HepG2 (cell line): ENCODE measurements around the gene SEMA3F. TPM values are rescaled to one million over a fixed set of nuclear protein-coding genes. Genes with fewer than 3 reads are reported as not detected.
A peak's percentile ranks its signal among the peaks of the same experiment; 100 is the strongest.

ENCODE experiments used
- ARID4A ChIP-seq: sonication (generic); formaldehyde crosslinking; IDR thresholded peaks from 2 replicates; pipeline ENCODE4 v1.5.0; 2020; ENCODE audit warnings: mild to moderate bottlenecking, missing genetic modification reagents, borderline replicate concordance
- ATF3 ChIP-seq: sonication (generic); formaldehyde crosslinking; IDR thresholded peaks from 2 replicates; pipeline ENCODE4 v1.4.0; 2020; ENCODE audit warnings: missing genetic modification reagents
- CBFB ChIP-seq: sonication (generic); formaldehyde crosslinking; IDR thresholded peaks from 2 replicates; pipeline ENCODE4 v1.4.0; 2020; ENCODE audit warnings: missing genetic modification reagents
- CREBL2 ChIP-seq: sonication (generic); formaldehyde crosslinking; IDR thresholded peaks from 2 replicates; pipeline ENCODE4 v1.8.1; 2023; ENCODE audit warnings: missing genetic modification reagents, mild to moderate bottlenecking, borderline replicate concordance
- ELF1 ChIP-seq: sonication (generic); formaldehyde crosslinking; IDR thresholded peaks from 2 replicates; pipeline ENCODE4 v1.4.0; 2020; ENCODE audit warnings: missing genetic modification reagents
- FOSL2 ChIP-seq: sonication (generic); formaldehyde crosslinking; IDR thresholded peaks from 2 replicates; pipeline ENCODE4 v1.4.0; 2020; ENCODE audit warnings: missing genetic modification reagents
- HINFP ChIP-seq: sonication (generic); formaldehyde crosslinking; IDR thresholded peaks from 2 replicates; pipeline ENCODE4 v1.4.0; 2020; ENCODE audit warnings: low read depth, mild to moderate bottlenecking, missing genetic modification reagents
- NFATC3 ChIP-seq: sonication (generic); formaldehyde crosslinking; IDR thresholded peaks from 2 replicates; pipeline ENCODE4 v1.5.1; 2020; ENCODE audit warnings: mild to moderate bottlenecking, missing genetic modification reagents
- RXRB ChIP-seq: IDR thresholded peaks from 2 replicates; pipeline ENCODE4 v1.6.1; 2016; ENCODE audit warnings: borderline replicate concordance, missing genetic modification reagents, missing compliant biosample characterization
- SKIL ChIP-seq: sonication (generic); formaldehyde crosslinking; IDR thresholded peaks from 2 replicates; pipeline ENCODE4 v1.8.0; 2022; ENCODE audit warnings: missing genetic modification reagents, mild to moderate bottlenecking, moderate library complexity, borderline replicate concordance
- ZNF382 ChIP-seq: sonication (generic); formaldehyde crosslinking; IDR thresholded peaks from 2 replicates; pipeline ENCODE4 v1.5.0; 2020; ENCODE audit warnings: missing genetic modification reagents, mild to moderate bottlenecking, borderline replicate concordance
- ZNF639 ChIP-seq: conservative IDR thresholded peaks from 2 replicates; pipeline ENCODE4 v1.6.1; 2018; ENCODE audit warnings: missing genetic modification reagents
- ZNF737 ChIP-seq: sonication (generic); formaldehyde crosslinking; IDR thresholded peaks from 2 replicates; pipeline ENCODE4 v1.5.0; 2020; ENCODE audit warnings: missing genetic modification reagents, mild to moderate bottlenecking, borderline replicate concordance
- ZNF747 ChIP-seq: sonication (generic); formaldehyde crosslinking; IDR thresholded peaks from 2 replicates; pipeline ENCODE4 v1.8.1; 2023; ENCODE audit warnings: missing genetic modification reagents, mild to moderate bottlenecking, borderline replicate concordance
- ZSCAN30 ChIP-seq: sonication (generic); formaldehyde crosslinking; IDR thresholded peaks from 2 replicates; pipeline ENCODE4 v1.5.0; 2020; ENCODE audit warnings: mild to moderate bottlenecking, missing genetic modification reagents
- polyA plus RNA-seq, 8 experiments: library from polyadenylated mRNA; depleted of rRNA in 3 of 8; stranded (reverse) in 7 of 8; unstranded in 1 of 8; fragments of >200 nt; fragmentation: Illumina TruSeq in 4 of 8; extraction: Trizol in 4 of 8; gene quantifications; 2 replicates each; pipeline versions ENCODE4 v1.2.1 to v1.2.3, GENCODE V29; 2011 to 2016; ENCODE audit warnings: low read depth in 4 of 8, missing spikeins in 1 of 8, mixed read lengths in 1 of 8; ENCODE audit not compliant: insufficient read depth in 1 of 8
- total RNA-seq, 5 experiments: library from RNA; depleted of rRNA; stranded (reverse); fragments of >200 nt; fragmentation: Illumina TruSeq; extraction: Trizol; gene quantifications; 2 replicates each; pipeline ENCODE4 v1.2.3, GENCODE V29; 2016; ENCODE audit warnings: low read depth in 1 of 5

Gene SEMA3F
- total and polyA plus RNA-seq, 2 of the 13 experiments (the other 11 are each of a cell fraction or from before 2014, with no cell fraction given): 7.6 to 17.2 TPM

- TF ChIP-seq ZSCAN30 (no peak), CBFB (CRISPR knock-in tag) (peak; percentile 67; the same call in 1 of the 2 replicates), CREBL2 (no peak), ATF3 (0 out of 2 replicates have a peak, but pooled peaks have one; percentile 33), ZNF639 (no peak), RXRB (CRISPR knock-in tag) (peak; percentile 55), SKIL (CRISPR knock-in tag) (no peak), ZNF747 (CRISPR knock-in tag) (no peak), ARID4A (CRISPR knock-in tag) (no peak), ELF1 (CRISPR knock-in tag) (peak; percentile 42), HINFP (CRISPR knock-in tag) (peak; percentile 61; the same call in 1 of the 2 replicates), NFATC3 (CRISPR knock-in tag) (no peak), ZNF382 (no peak), ZNF737 (CRISPR knock-in tag) (no peak), FOSL2 (CRISPR knock-in tag) (peak; percentile 33; the same call in 1 of the 2 replicates)
These were observed 39.2 kb downstream of the SEMA3F start (continued) for GRCh38 chr3:50194128-50194902.
